ENCODE results near the gene VAMP3.

- TF ChIP-seq CTCF (IDR thresholded peaks at IDR 0.05) (no peak), POLR2AphosphoS5 (IDR thresholded peaks at IDR 0.05) (no peak), POLR2A (IDR thresholded peaks at IDR 0.05) (no peak)
These were observed 39.3 kb downstream of the VAMP3 start for GRCh38 chr1:7810395-7810794.

Measured in transverse colon (tissue), 4 donors.